DLD1 (cell line): ENCODE results near the gene PRDM16.

Experiments
- in situ Hi-C: cut with HindIII; loops from 2 replicates; pipeline ENCODE4 v1.10.0; 2017; ENCODE audit warnings: low sequenced_read_pairs

PRDM16 gene

GRCh38 chr1:3032371-3033039, 36.5 kb upstream of the PRDM16 start:
- in situ Hi-C loops: loop anchor here (10.0 kb wide), 1 partner anchor 392 kb away; no protein-coding TSS in a partner anchor

GRCh38 chr1:3033040-3033789, 35.8 kb upstream of the PRDM16 start:
- in situ Hi-C loops: loop anchor here (10.0 kb wide), 1 partner anchor 392 kb away; no protein-coding TSS in a partner anchor

- in situ Hi-C loops: loop anchor here (10.0 kb wide), 1 partner anchor 391 kb away; no protein-coding TSS in a partner anchor
These were observed 35.3 kb upstream of the PRDM16 start for GRCh38 chr1:3033790-3034090.

GRCh38 chr1:3034162-3034561, 34.8 kb upstream of the PRDM16 start:
- in situ Hi-C loops: loop anchor here (10.0 kb wide), 1 partner anchor 391 kb away; no protein-coding TSS in a partner anchor

- in situ Hi-C loops: loop anchor here (10.0 kb wide), 1 partner anchor 390 kb away; no protein-coding TSS in a partner anchor
These were observed 34.1 kb upstream of the PRDM16 start for GRCh38 chr1:3034728-3035562.

GRCh38 chr1:3035563-3036446, 33.2 kb upstream of the PRDM16 start:
- in situ Hi-C loops: loop anchor here (10.0 kb wide), 1 partner anchor 389 kb away; no protein-coding TSS in a partner anchor

- in situ Hi-C loops: loop anchor here (10.0 kb wide), 1 partner anchor 388 kb away; no protein-coding TSS in a partner anchor
These were observed 32.3 kb upstream of the PRDM16 start for GRCh38 chr1:3036447-3037280.

- in situ Hi-C loops: loop anchor here (10.0 kb wide), 1 partner anchor 387 kb away; no protein-coding TSS in a partner anchor
These were observed 31.5 kb upstream of the PRDM16 start for GRCh38 chr1:3037281-3038040.

- in situ Hi-C loops: loop anchor here (10.0 kb wide), 1 partner anchor 387 kb away; no protein-coding TSS in a partner anchor
These were observed 30.9 kb upstream of the PRDM16 start for GRCh38 chr1:3038113-3038551.

- in situ Hi-C loops: loop anchor here (10.0 kb wide), 1 partner anchor 386 kb away; no protein-coding TSS in a partner anchor
These were observed 30.3 kb upstream of the PRDM16 start for GRCh38 chr1:3038571-3039181.

- in situ Hi-C loops: no loop called here
These were observed 29.0 kb upstream of the PRDM16 start for GRCh38 chr1:3040004-3040403.

- in situ Hi-C loops: no loop called here
These were observed 26.5 kb upstream of the PRDM16 start for GRCh38 chr1:3042481-3042880.

GRCh38 chr1:3049164-3049563, 19.8 kb upstream of the PRDM16 start:
- in situ Hi-C loops: no loop called here

GRCh38 chr1:3049905-3050304, 19.1 kb upstream of the PRDM16 start:
- in situ Hi-C loops: no loop called here

- in situ Hi-C loops: no loop called here
These were observed 18.4 kb upstream of the PRDM16 start for GRCh38 chr1:3050603-3051002.

GRCh38 chr1:3051270-3052268, 17.4 kb upstream of the PRDM16 start:
- in situ Hi-C loops: no loop called here

- in situ Hi-C loops: no loop called here
These were observed 16.5 kb upstream of the PRDM16 start for GRCh38 chr1:3052501-3052900.
